Trophoblast cell (in vitro differentiated cells and primary cell): ENCODE results near the gene NR4A1.

ENCODE experiments used
- DNase-seq, 2 donors: peaks; one replicate each; pipeline ENCODE4 v3.0.0-alpha.2; 2016
- H2AFZ ChIP-seq: 2 replicates; pipeline ENCODE4 v1.6.1; 2013; ENCODE audit warnings: low read length, moderate library complexity, mild to moderate bottlenecking; ENCODE audit not compliant: insufficient read depth, poor library complexity
- H2AK5ac ChIP-seq: 2 replicates; pipeline ENCODE4 v1.6.1; 2013; ENCODE audit warnings: mild to moderate bottlenecking, low read length
- H2BK120ac ChIP-seq: 2 replicates; pipeline ENCODE4 v1.6.1; 2013; ENCODE audit warnings: low read length, mild to moderate bottlenecking, moderate library complexity; ENCODE audit not compliant: insufficient read depth, poor library complexity
- H2BK12ac ChIP-seq: 2 replicates; pipeline ENCODE4 v1.6.1; 2013; ENCODE audit warnings: mild to moderate bottlenecking, low read length, moderate library complexity
- H2BK5ac ChIP-seq: 2 replicates; pipeline ENCODE4 v1.6.1; 2013; ENCODE audit warnings: low read length, low read depth, moderate library complexity, mild to moderate bottlenecking; ENCODE audit not compliant: poor library complexity
- H3K14ac ChIP-seq: 2 replicates; pipeline ENCODE4 v1.6.1; 2013; ENCODE audit warnings: mild to moderate bottlenecking, low read length
- H3K18ac ChIP-seq: 2 replicates; pipeline ENCODE4 v1.6.1; 2013; ENCODE audit warnings: mild to moderate bottlenecking, low read length
- H3K23ac ChIP-seq: 2 replicates; pipeline ENCODE4 v1.6.1; 2013; ENCODE audit warnings: low read length
- H3K27ac ChIP-seq: 2 replicates; pipeline ENCODE4 v1.5.1; 2013; ENCODE audit warnings: low read depth, mild to moderate bottlenecking, inconsistent platforms, low read length, moderate library complexity
- H3K27me3 ChIP-seq: 2 replicates; pipeline ENCODE4 v1.6.1; 2013; ENCODE audit warnings: inconsistent platforms, mild to moderate bottlenecking, low read length, moderate library complexity; ENCODE audit not compliant: insufficient read depth
- H3K36me3 ChIP-seq, 2 experiments: 1 replicate in 1 of 2; 2 replicates in 1 of 2; pipeline ENCODE4 v1.6.1; 2013; ENCODE audit warnings: low read length in 2 of 2, mild to moderate bottlenecking in 2 of 2, moderate library complexity in 1 of 2; ENCODE audit not compliant: insufficient read depth in 2 of 2, control insufficient read depth in 1 of 2
- H3K4ac ChIP-seq: 2 replicates; pipeline ENCODE4 v1.6.1; 2013; ENCODE audit warnings: low read depth, mild to moderate bottlenecking, low read length, moderate library complexity
- H3K4me1 ChIP-seq, 2 experiments: 1 replicate in 1 of 2; 2 replicates in 1 of 2; pipeline ENCODE4 v1.6.1; 2013; ENCODE audit warnings: low read length in 2 of 2, mild to moderate bottlenecking in 2 of 2, moderate library complexity in 1 of 2; ENCODE audit not compliant: insufficient read depth in 2 of 2, control insufficient read depth in 1 of 2
- H3K4me2 ChIP-seq: 2 replicates; pipeline ENCODE4 v1.6.1; 2013; ENCODE audit warnings: inconsistent platforms, mild to moderate bottlenecking, low read length, moderate library complexity
- H3K4me3 ChIP-seq: 2 replicates; pipeline ENCODE4 v1.5.1; 2013; ENCODE audit warnings: mild to moderate bottlenecking, low read depth, low read length, inconsistent platforms
- H3K79me1 ChIP-seq: one replicate; pipeline ENCODE4 v1.6.1; 2013; ENCODE audit warnings: low read length
- H3K79me2 ChIP-seq: 2 replicates; pipeline ENCODE4 v1.6.1; 2013; ENCODE audit warnings: low read length, mild to moderate bottlenecking; ENCODE audit not compliant: control insufficient read depth, insufficient read depth, poor library complexity
- H3K9ac ChIP-seq: 2 replicates; pipeline ENCODE4 v1.6.1; 2013; ENCODE audit warnings: mild to moderate bottlenecking, low read length
- H3K9me3 ChIP-seq: 2 replicates; pipeline ENCODE4 v1.6.1; 2013; ENCODE audit warnings: low read depth, mild to moderate bottlenecking, control low read depth, inconsistent platforms, low read length; ENCODE audit not compliant: insufficient read depth
- H4K12ac ChIP-seq: 2 replicates; pipeline ENCODE4 v1.6.1; 2013; ENCODE audit warnings: low read depth, mild to moderate bottlenecking, low read length, moderate library complexity
- H4K8ac ChIP-seq: 2 replicates; pipeline ENCODE4 v1.6.1; 2013; ENCODE audit warnings: low read depth, mild to moderate bottlenecking, low read length, moderate library complexity
- H4K91ac ChIP-seq: one replicate; pipeline ENCODE4 v1.6.1; 2013; ENCODE audit warnings: low read depth, mild to moderate bottlenecking, low read length, moderate library complexity
- WGBS: extraction: QIAGEN DNeasy Blood & Tissue Kit; methylation state at CpG from one replicate; pipeline ENCODE4 v1.1.7; 2013; ENCODE audit warnings: missing lambda C conversion rate; ENCODE audit not compliant: insufficient read length, insufficient coverage; ENCODE audit errors: extremely low coverage; 5-methylcytosine and 5-hydroxymethylcytosine counted together

The NR4A1 gene

DNA sequence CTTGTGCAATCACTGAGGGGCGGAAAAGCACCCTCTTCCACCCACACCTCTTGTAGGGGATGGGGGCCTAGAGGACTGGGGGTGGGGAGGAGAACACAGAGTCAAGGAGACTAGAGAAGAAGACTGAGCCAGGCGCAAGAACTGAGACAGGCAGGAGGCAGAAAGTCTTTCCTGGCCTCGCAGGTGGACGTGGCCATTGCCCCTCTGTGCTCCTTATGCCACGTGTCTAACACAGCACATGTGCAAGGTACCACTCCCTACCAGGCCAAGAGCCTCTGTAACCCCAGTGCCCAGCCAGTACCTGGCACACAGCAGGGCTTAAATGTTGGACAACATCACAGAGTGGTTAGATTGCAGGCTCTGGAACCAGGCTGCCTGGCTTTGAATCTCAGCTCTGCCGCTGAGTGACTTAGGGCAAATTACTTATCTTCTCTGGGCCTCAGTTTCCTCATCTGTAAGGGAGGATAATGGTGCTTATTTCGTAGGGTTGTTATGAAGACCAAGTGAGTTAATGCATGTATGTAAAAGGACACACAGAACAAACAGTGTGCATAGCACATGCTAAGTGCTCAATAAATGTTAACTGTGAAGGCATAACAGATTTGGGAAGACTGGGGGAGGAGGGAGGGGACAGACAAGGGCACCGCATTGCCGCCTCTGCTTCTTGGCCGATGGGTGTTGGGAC is 45.9 kb upstream of the NR4A1 start:
- no peak overlapping the region for H3K23ac ChIP-seq
- peaks cover 7% of the 10 kb centered on the region for H3K9me3 ChIP-seq
- WGBS = no CpG with 5 or more reads among the region's 10 CpGs
- no peak overlapping the region for H4K8ac ChIP-seq
- H3K9ac ChIP-seq = no peak overlapping the region
- H3K27me3 ChIP-seq = peaks cover 19% of the 10 kb centered on the region
- DNase-seq = no peak
- no peak overlapping the region for H4K12ac ChIP-seq
- no peak overlapping the region for H2BK5ac ChIP-seq
- no peak overlapping the region for H2BK12ac ChIP-seq
- H3K27ac ChIP-seq = no peak overlapping the region
- no peak overlapping the region for H3K18ac ChIP-seq
- no peak overlapping the region for H3K4me3 ChIP-seq
- peaks cover 6% of the 10 kb centered on the region for H3K79me1 ChIP-seq
- peaks cover 2% of the 10 kb centered on the region for H3K79me2 ChIP-seq
- no peak overlapping the region for H3K4me2 ChIP-seq
- H2AK5ac ChIP-seq = no peak overlapping the region
- no peak overlapping the region for H2BK120ac ChIP-seq
- peaks cover 11 to 15% of the 10 kb centered on the region in 2 experiments for H3K4me1 ChIP-seq
- no peaks in the 10 kb centered on the region for H3K36me3 ChIP-seq
- no peak overlapping the region for H3K14ac ChIP-seq
- H4K91ac ChIP-seq = no peak overlapping the region
- no peak overlapping the region for H2AFZ ChIP-seq
- no peak overlapping the region for H3K4ac ChIP-seq

DNA sequence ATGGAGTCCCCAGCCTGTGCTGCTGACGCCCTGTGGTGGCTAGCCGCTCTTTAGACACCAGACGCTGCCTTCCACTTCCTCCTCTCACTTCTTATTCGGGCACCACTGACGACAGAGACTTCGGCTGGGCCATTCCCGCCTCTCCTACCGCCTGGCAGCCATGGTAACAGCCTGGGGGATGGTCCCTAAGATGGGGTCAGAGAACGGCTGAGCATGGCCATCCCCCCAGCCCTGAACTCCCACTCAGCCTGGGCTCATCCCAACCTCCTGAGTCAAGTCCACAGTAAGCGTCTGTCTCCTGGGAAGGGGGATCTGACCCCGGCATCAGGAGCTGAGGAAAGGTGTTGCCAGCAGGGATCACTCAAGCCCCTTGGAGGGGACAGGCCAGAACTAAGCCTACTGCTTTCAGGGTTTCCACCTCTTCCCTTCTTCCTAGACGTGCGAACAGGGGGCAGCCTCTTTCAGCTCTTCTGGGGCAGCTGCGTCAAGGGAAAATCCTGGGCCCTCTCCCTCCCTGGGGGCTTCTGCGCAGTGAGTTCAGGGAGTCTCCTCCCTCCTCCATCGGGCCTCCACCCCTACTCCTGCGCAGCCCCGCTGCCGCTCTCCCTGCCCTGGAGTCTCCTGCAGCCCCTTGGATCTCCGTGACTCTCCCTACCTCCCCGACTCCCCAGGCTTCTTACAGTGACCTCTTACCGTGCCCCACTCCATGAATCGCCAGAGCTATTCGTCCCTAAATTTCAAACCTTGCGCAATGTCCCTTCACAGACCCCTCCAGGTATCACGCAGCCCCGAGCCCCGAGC is 45.1 kb upstream of the NR4A1 start:
- H3K9ac ChIP-seq = no peak overlapping the region
- no peak overlapping the region for H3K18ac ChIP-seq
- H3K79me1 ChIP-seq = peaks cover 6% of the 10 kb centered on the region
- WGBS = no CpG with 5 or more reads among the region's 28 CpGs
- H3K14ac ChIP-seq = no peak overlapping the region
- no peak overlapping the region for H2BK12ac ChIP-seq
- no peak overlapping the region for H2BK120ac ChIP-seq
- peaks cover 16 to 21% of the 10 kb centered on the region in 2 experiments for H3K4me1 ChIP-seq
- peak; percentile 28 to 35 for DNase-seq
- H3K23ac ChIP-seq = no peak overlapping the region
- no peak overlapping the region for H3K27ac ChIP-seq
- peak overlapping the region; percentile 54 for H3K4me2 ChIP-seq
- H3K79me2 ChIP-seq = peaks cover 2% of the 10 kb centered on the region
- H2BK5ac ChIP-seq = no peak overlapping the region
- H3K36me3 ChIP-seq = no peaks in the 10 kb centered on the region
- H2AK5ac ChIP-seq = no peak overlapping the region
- H3K27me3 ChIP-seq = peaks cover 19% of the 10 kb centered on the region
- H4K8ac ChIP-seq = no peak overlapping the region
- no peak overlapping the region for H4K91ac ChIP-seq
- H2AFZ ChIP-seq = no peak overlapping the region
- H3K9me3 ChIP-seq = peaks cover 7% of the 10 kb centered on the region
- no peak overlapping the region for H3K4ac ChIP-seq
- no peak overlapping the region for H3K4me3 ChIP-seq
- H4K12ac ChIP-seq = no peak overlapping the region

DNA sequence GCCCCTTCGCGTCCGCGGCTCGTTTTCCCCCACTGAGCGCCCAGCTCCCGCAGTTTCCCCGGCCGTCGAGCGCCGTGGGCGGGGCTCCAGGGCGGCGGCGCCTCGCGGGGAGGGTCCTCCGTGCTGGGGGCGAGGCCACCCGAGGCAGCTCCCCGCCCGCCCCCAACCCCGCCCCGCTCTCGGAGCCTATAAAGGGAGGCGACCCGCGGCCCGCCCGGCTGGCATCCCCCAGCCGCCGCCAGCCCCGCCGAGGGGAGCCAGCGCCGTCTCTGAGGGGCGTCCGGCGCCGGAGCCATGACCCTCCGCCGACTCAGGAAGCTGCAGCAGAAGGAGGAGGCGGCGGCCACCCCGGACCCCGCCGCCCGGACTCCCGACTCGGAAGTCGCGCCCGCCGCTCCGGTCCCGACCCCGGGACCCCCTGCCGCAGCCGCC is 44.5 kb upstream of the NR4A1 start, which contains the start of gene TAMALIN:
Gene TAMALIN, plus strand, starts transcription at position 221 of the 432 bp plus-strand sequence. Its CDS starts 74 bp downstream, at position 295.
- Histone ChIP-seq H3K79me2 (peaks cover 2% of the 10 kb centered on the region), H3K23ac (no peak within 1 kb of the TSS), H3K4me1 (peaks cover 16 to 21% of the 10 kb centered on the region in 2 experiments), H3K4me3 (peak within 1 kb of the TSS; percentile 70), H2BK5ac (no peak within 1 kb of the TSS), H3K36me3 (no peaks in the 10 kb centered on the region), H2BK120ac (no peak within 1 kb of the TSS), H3K14ac (peak within 1 kb of the TSS; percentile 12), H3K9me3 (peaks cover 7% of the 10 kb centered on the region), H3K18ac (peak within 1 kb of the TSS; percentile 58), H3K4me2 (peak within 1 kb of the TSS; percentile 73), H4K91ac (peak within 1 kb of the TSS; percentile 23), H2AFZ (peak within 1 kb of the TSS; percentile 43), H4K12ac (no peak within 1 kb of the TSS), H4K8ac (peak within 1 kb of the TSS; percentile 63), H2BK12ac (peak within 1 kb of the TSS; percentile 23), H3K27ac (no peak within 1 kb of the TSS), H3K4ac (no peak within 1 kb of the TSS), H3K79me1 (peaks cover 6% of the 10 kb centered on the region), H3K9ac (peak within 1 kb of the TSS; percentile 3), H3K27me3 (peaks cover 19% of the 10 kb centered on the region), H2AK5ac (peak within 1 kb of the TSS; percentile 42)
- peak in 1 of 2 donors; percentile 37 for DNase-seq
- no CpG with 5 or more reads among the region's 60 CpGs for WGBS

DNA sequence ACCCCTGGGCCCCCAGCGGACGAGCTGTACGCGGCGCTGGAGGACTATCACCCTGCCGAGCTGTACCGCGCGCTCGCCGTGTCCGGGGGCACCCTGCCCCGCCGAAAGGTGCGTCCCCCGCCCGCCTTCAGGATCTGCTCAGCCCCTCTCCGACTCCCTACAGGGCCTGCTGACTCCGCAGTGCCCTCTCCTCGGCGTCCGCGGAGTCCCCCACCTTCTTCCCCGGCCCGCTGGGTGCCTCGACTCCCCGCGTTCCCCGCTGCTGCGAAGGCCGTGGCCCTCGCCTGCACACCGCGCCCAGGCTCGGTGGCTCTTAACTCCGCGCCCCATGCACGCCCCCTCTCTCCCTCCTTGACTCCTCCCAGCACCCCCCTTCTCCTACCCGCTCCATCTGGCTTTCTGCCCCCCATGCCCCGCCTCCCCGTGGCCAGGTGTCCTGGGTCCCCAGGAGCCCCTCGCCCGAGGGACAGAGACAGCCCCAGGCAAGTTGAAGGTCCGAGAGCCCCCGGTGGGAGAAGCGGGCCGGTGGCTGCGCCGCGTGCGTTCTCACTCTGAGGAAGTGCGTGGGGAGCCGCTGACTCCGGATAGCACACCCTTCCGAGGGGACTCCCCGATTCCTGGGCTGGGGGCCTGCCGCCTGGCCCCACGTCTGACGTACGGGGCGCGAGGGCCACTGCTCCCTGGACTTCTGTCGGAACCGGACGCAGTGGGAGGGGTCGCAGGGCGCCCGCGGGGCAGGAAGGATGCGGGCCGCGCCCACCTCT is 43.9 kb upstream of the NR4A1 start:
- peak overlapping the region; percentile 58 for H3K18ac ChIP-seq
- peak overlapping the region; percentile 73 for H3K4me2 ChIP-seq
- DNase-seq = peak in 1 of 2 donors; percentile 8
- no peak overlapping the region for H4K12ac ChIP-seq
- H3K4me1 ChIP-seq = peaks cover 16 to 21% of the 10 kb centered on the region in 2 experiments
- peak overlapping the region; percentile 42 for H2AK5ac ChIP-seq
- peak overlapping the region; percentile 43 for H2AFZ ChIP-seq
- H3K27ac ChIP-seq = no peak overlapping the region
- WGBS = no CpG with 5 or more reads among the region's 72 CpGs
- no peak overlapping the region for H3K4ac ChIP-seq
- H3K79me1 ChIP-seq = peaks cover 6% of the 10 kb centered on the region
- H2BK120ac ChIP-seq = no peak overlapping the region
- H3K36me3 ChIP-seq = no peaks in the 10 kb centered on the region
- peak overlapping the region; percentile 70 for H3K4me3 ChIP-seq
- peak overlapping the region; percentile 12 for H3K14ac ChIP-seq
- H3K23ac ChIP-seq = no peak overlapping the region
- H3K27me3 ChIP-seq = peaks cover 19% of the 10 kb centered on the region
- H3K9ac ChIP-seq = peak overlapping the region; percentile 3
- peak overlapping the region; percentile 63 for H4K8ac ChIP-seq
- peaks cover 9% of the 10 kb centered on the region for H3K9me3 ChIP-seq
- H4K91ac ChIP-seq = peak overlapping the region; percentile 23
- H2BK12ac ChIP-seq = peak overlapping the region; percentile 23
- peaks cover 2% of the 10 kb centered on the region for H3K79me2 ChIP-seq
- H2BK5ac ChIP-seq = no peak overlapping the region
